ENCODE results near the gene TRPV2.
"Not testable (repeated sequence)": the region's sequence is repeated elsewhere in the genome, so short reads cannot be mapped to it uniquely, and the experiment has no call there.

DNA sequence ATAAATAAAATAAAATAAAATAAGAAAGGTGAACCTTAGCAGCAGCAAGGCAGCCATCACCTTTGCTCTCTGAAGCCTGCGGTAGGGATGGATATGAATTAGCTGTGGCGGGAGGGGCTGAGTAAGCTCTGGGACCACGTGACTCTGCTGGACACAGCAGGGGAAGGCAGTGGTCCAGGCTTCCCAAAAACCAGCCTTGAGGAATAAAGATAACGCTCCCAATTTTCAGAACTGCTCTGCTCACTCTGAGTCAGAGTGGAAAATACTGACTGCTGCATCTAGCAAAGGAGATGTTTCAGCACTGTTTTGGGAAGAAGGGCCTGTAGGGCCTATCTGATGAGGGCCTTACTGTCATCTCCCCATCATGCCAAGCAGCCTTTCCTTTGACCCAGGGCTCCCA lies 19.5 kb upstream of the TRPV2 start:
- TF ChIP-seq, protein P1, sequence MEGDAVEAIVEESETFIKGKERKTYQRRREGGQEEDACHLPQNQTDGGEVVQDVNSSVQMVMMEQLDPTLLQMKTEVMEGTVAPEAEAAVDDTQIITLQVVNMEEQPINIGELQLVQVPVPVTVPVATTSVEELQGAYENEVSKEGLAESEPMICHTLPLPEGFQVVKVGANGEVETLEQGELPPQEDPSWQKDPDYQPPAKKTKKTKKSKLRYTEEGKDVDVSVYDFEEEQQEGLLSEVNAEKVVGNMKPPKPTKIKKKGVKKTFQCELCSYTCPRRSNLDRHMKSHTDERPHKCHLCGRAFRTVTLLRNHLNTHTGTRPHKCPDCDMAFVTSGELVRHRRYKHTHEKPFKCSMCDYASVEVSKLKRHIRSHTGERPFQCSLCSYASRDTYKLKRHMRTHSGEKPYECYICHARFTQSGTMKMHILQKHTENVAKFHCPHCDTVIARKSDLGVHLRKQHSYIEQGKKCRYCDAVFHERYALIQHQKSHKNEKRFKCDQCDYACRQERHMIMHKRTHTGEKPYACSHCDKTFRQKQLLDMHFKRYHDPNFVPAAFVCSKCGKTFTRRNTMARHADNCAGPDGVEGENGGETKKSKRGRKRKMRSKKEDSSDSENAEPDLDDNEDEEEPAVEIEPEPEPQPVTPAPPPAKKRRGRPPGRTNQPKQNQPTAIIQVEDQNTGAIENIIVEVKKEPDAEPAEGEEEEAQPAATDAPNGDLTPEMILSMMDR (IDR thresholded peaks at IDR 0.05) = not testable (repeated sequence)
- TF ChIP-seq POLR2AphosphoS5 (IDR thresholded peaks at IDR 0.05) = not testable (repeated sequence)
